HL-60 (cell line): Measurements from ENCODE around the gene ADAMTS12.

Experiments
- CTCF ChIP-seq: IDR thresholded peaks from one replicate; pipeline ENCODE4 v1.5.1; 2011; ENCODE audit warnings: low read length, control low read depth, inconsistent platforms; ENCODE audit not compliant: insufficient read depth
- GABPA ChIP-seq: IDR thresholded peaks from 2 replicates; pipeline ENCODE4 v1.6.1; 2012; ENCODE audit warnings: low read depth
- POLR2AphosphoS5 ChIP-seq: IDR thresholded peaks from 2 replicates; pipeline ENCODE4 v1.6.1; 2012; ENCODE audit warnings: low read depth
- REST ChIP-seq: IDR thresholded peaks from 2 replicates; pipeline ENCODE4 v1.6.1; 2012; ENCODE audit warnings: low read depth; ENCODE audit not compliant: insufficient replicate concordance

- TF ChIP-seq GABPA (no peak), REST (no peak), CTCF (no peak), POLR2AphosphoS5 (no peak)
These were observed 382.8 kb downstream of the ADAMTS12 start for GRCh38 chr5:33509036-33509435.
